Effector memory CD4-positive, alpha-beta T cell (primary cell): Measurements from ENCODE around the gene ZC3H8.

Experiments used
- DNase-seq, 3 donors: peaks; one replicate each; pipeline ENCODE4 v3.0.0-alpha.2; 2020
- H3K27ac ChIP-seq: 2 replicates; pipeline ENCODE4 v1.7.0; 2013; ENCODE audit warnings: mild to moderate bottlenecking, low read length, moderate library complexity; ENCODE audit not compliant: insufficient read depth, poor library complexity, severe bottlenecking
- H3K27me3 ChIP-seq: replicated peaks from 2 replicates; pipeline ENCODE4 v1.7.0; 2013; ENCODE audit warnings: mild to moderate bottlenecking, low read length; ENCODE audit not compliant: insufficient read depth, control insufficient read depth, poor library complexity, severe bottlenecking
- H3K36me3 ChIP-seq: 2 replicates; pipeline ENCODE4 v1.7.0; 2013; ENCODE audit warnings: mild to moderate bottlenecking, low read length, moderate library complexity; ENCODE audit not compliant: control insufficient read depth, insufficient read depth
- H3K4me1 ChIP-seq: 2 replicates; pipeline ENCODE4 v1.7.0; 2013; ENCODE audit warnings: low read length, mild to moderate bottlenecking; ENCODE audit not compliant: control insufficient read depth, insufficient read depth, poor library complexity, severe bottlenecking
- H3K4me3 ChIP-seq: 2 replicates; pipeline ENCODE4 v1.7.0; 2013; ENCODE audit warnings: low read length, low read depth, mild to moderate bottlenecking; ENCODE audit not compliant: insufficient read depth, poor library complexity, severe bottlenecking
- H3K9me3 ChIP-seq: 2 replicates; pipeline ENCODE4 v1.7.0; 2013; ENCODE audit warnings: mild to moderate bottlenecking, low read length, moderate library complexity; ENCODE audit not compliant: control insufficient read depth
- total RNA-seq, 3 donors: gene quantifications; one replicate each; lab custom pipeline; 2026; lab: John Stamatoyannopoulos, UW

The ZC3H8 gene
- total RNA-seq, result 16.8 to 18.3 (median 17.3) reads per million in 3 donors

GRCh38 chr2:112254466-112255240 lies at the start of gene ZC3H8:
TSS of gene ZC3H8 (minus strand) at chr2:112255042. CDS start at chr2:112254981, 61 bp downstream.
- Histone ChIP-seq H3K27me3 (no peaks in the 10 kb centered on the region), H3K36me3 (peaks cover 3% of the 10 kb centered on the region), H3K9me3 (no peaks in the 10 kb centered on the region), H3K4me1 (peaks cover 4% of the 10 kb centered on the region), H3K4me3 (peak within 1 kb of the TSS; percentile 79), H3K27ac (peak within 1 kb of the TSS; percentile 93)
- peak; percentile 90 to 94 (median 92) for DNase-seq

DNA sequence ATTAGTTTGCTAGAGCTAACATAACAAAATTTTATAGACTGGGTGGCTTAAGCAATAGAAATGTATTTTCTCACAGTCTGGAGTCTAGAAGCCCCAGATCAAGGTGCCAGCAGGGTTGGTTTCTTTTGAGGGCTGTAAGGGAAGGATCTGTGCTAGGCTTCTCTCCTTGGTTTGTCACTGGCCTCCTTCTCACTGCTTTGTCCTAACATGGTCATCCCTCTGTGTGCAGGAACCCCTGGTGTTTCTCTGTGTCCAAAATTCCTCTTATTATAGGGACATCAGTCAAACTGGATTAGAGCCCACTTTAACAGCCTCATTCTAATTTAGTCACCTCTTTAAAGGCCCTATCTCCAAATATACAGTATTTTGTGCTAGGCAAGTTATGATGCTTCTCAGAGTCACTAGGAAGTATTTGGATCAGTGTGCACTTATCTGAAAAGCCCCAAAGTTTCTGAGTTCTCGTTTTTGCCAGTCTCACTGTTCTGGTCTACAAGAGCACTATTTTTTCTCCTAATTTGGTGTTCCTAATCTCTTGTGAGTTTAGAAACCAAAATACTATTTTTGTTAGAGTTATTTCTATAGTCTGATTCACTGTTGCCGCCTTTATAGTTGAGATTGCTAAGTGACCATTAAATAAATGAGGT lies 49.6 kb upstream of the ZC3H8 start:
- Histone ChIP-seq H3K27me3 (no peaks in the 10 kb centered on the region), H3K4me1 (no peaks in the 10 kb centered on the region), H3K4me3 (no peak overlapping the region), H3K27ac (no peak overlapping the region), H3K9me3 (no peaks in the 10 kb centered on the region), H3K36me3 (peaks cover 13% of the 10 kb centered on the region)
- DNase-seq, result no peak

DNA sequence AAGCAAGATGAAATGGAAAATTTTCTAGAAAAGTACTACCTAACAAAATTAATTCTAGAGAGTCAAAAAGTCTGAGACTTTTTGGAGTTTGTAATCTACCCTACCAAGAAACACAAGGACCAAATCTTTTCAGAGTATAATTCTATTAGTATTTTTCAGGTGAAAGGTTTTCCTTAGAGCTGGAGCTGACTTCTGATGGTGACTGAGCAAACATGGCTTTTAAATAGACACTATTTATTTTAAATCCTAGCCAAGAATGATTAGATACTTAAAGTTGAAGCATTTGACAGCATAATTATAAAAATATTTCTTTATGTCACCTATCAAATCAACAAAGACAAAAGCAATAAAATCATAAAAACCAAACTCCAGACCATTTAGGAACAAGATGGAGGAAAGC lies 47.1 kb upstream of the ZC3H8 start:
- no peaks in the 10 kb centered on the region for H3K27me3 ChIP-seq
- no peaks in the 10 kb centered on the region for H3K4me1 ChIP-seq
- H3K4me3 ChIP-seq, result no peak overlapping the region
- peaks cover 13% of the 10 kb centered on the region for H3K36me3 ChIP-seq
- no peak overlapping the region for H3K27ac ChIP-seq
- no peak for DNase-seq
- H3K9me3 ChIP-seq, result no peaks in the 10 kb centered on the region

- Histone ChIP-seq H3K27me3 (no peaks in the 10 kb centered on the region), H3K9me3 (no peaks in the 10 kb centered on the region), H3K36me3 (peaks cover 13% of the 10 kb centered on the region), H3K4me1 (no peaks in the 10 kb centered on the region), H3K27ac (no peak overlapping the region), H3K4me3 (no peak overlapping the region)
- no peak for DNase-seq
Measured at GRCh38 chr2:112301171-112301584, 46.3 kb upstream of the ZC3H8 start.

DNA sequence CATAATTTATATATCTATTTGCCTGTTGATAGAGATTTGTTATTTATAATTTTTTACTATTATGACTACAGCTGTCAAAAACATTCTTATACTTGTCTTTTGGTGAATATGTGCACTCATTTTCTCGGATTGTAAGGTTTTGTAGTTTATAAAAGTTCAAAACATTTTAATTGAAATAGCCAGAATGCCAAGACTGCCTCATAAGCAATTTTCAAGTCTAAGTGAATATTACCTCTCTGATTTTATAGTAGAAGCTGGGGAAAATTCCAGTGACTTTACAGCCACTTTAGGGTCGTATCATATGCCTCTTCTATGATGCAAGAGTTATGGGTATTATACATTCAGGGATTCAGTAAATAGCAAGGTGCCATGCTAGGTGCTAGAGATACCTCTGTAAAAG lies 41.6 kb upstream of the ZC3H8 start:
- no peak for DNase-seq
- no peaks in the 10 kb centered on the region for H3K4me1 ChIP-seq

GRCh38 chr2:112295407-112296078 lies 40.7 kb upstream of the ZC3H8 start:
- H3K4me3 ChIP-seq, result no peak overlapping the region
- peaks cover 2% of the 10 kb centered on the region for H3K36me3 ChIP-seq
- H3K27ac ChIP-seq, result no peak overlapping the region
- no peaks in the 10 kb centered on the region for H3K27me3 ChIP-seq
- no peaks in the 10 kb centered on the region for H3K4me1 ChIP-seq
- no peak for DNase-seq
- no peaks in the 10 kb centered on the region for H3K9me3 ChIP-seq

More for the DNA sequence above, 41.6 kb upstream of the ZC3H8 start:
- Histone ChIP-seq H3K27me3 (no peaks in the 10 kb centered on the region), H3K4me3 (no peak overlapping the region), H3K9me3 (no peaks in the 10 kb centered on the region), H3K36me3 (peaks cover 7% of the 10 kb centered on the region), H3K27ac (no peak overlapping the region)

DNA sequence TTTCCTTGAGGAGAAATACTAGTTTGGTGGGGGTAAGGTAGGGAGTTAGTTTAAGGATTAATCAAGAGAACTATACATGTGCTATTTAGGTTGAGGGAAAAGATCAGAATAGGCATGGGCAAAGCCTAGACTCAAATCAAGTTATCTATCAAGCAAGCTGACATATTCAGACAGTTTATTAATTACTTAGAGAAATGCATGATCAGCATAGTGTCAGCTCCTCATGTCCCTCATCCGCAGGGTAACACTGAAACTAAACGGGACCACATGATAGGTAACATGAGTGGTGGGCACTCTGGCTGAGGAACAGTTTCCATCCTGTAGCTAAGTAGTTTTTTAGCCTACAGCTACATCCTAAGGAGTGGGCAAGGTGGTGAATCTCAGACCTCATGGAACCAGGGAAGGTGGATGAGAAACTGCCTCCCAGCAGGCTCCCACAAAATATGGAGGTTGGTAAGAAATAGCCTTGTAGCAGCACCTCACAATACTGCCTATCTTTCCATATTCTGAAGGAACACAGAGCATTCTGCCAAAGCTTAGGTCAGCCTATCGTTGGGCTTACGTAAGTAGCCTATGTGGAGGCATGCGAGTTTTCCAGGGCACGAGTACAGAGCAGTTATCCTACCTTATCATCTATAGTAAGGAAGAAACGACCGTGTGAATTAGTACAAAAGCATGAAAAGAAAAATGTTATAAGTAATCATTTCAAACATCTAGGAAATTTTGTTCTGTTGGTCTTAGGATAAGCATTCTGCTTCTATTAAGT lies 39.0 kb upstream of the ZC3H8 start:
- DNase-seq, result no peak
- H3K4me3 ChIP-seq, result no peak overlapping the region
- no peaks in the 10 kb centered on the region for H3K4me1 ChIP-seq
- H3K9me3 ChIP-seq, result no peaks in the 10 kb centered on the region
- H3K27ac ChIP-seq, result no peak overlapping the region
- no peaks in the 10 kb centered on the region for H3K36me3 ChIP-seq
- H3K27me3 ChIP-seq, result no peaks in the 10 kb centered on the region

- H3K4me1 ChIP-seq, result no peaks in the 10 kb centered on the region
- H3K27ac ChIP-seq, result no peak overlapping the region
- H3K4me3 ChIP-seq, result no peak overlapping the region
- H3K9me3 ChIP-seq, result no peaks in the 10 kb centered on the region
- no peaks in the 10 kb centered on the region for H3K27me3 ChIP-seq
- DNase-seq, result no peak
- H3K36me3 ChIP-seq, result no peaks in the 10 kb centered on the region
Measured at GRCh38 chr2:112290648-112291047, 35.8 kb upstream of the ZC3H8 start.

DNA sequence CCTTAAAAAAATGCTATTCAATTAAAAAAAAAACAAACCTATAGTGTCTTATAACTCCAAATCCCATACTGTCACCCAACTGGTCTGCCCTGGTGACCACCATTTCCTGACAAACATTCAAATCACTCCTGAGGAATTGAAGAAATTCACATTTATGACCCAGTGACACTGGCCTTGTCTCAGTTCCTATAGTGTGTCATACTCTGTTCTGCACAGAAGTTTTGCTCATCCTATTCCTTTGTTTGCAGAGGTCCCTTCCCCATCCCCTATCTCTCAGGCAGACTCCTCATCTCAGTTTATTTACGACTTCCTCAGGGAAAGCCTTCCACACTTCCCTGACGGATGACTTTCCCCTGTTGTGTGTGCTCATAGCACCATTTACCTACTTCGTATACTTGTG lies 35.2 kb upstream of the ZC3H8 start:
- no peak for DNase-seq

More for the DNA sequence above, 35.2 kb upstream of the ZC3H8 start:
- Histone ChIP-seq H3K4me1 (no peaks in the 10 kb centered on the region), H3K9me3 (no peaks in the 10 kb centered on the region), H3K27ac (no peak overlapping the region), H3K36me3 (no peaks in the 10 kb centered on the region), H3K27me3 (no peaks in the 10 kb centered on the region), H3K4me3 (no peak overlapping the region)
